A673 (cell line): ENCODE results near the gene CEP126. TPM values are rescaled to one million over a fixed set of nuclear protein-coding genes. Genes with fewer than 3 reads are reported as not detected.
"Not testable (repeated sequence)": the region's sequence is repeated elsewhere in the genome, so short reads cannot be mapped to it uniquely, and the experiment has no call there.

Experiments used
- BruUV-seq: library from RNA; stranded (reverse); fragments of 400-500 nt; replicated peaks from 2 replicates; lab custom pipeline; 2021; lab: Mats Ljungman, UMichigan
- CTCF ChIA-PET: fragments of 300-600 bp; sonication (Branson Sonifier 250); formaldehyde crosslinking; loops from one replicate; lab custom pipeline; 2022; ENCODE audit warnings: antibody characterized with exemption; lab: Charles Lee
- POLR2A ChIA-PET: fragments of 300-600 bp; sonication (Branson Sonifier 250); formaldehyde crosslinking; loops from one replicate; lab custom pipeline; 2022; ENCODE audit warnings: antibody characterized with exemption; ENCODE audit not compliant: low non-redundant PET; lab: Charles Lee
- DNase-seq: peaks from one replicate; pipeline ENCODE4 v3.0.0-alpha.2; 2015; ENCODE audit warnings: low spot score
- H3K27ac ChIP-seq: fragments of 200-600 bp; sonication (generic); 2 replicates; pipeline ENCODE4 v1.5.1; 2016; ENCODE audit warnings: mixed run types, low read depth, mild to moderate bottlenecking, mixed read lengths, antibody characterized with exemption, low read length; ENCODE audit not compliant: poor library complexity, severe bottlenecking
- H3K27me3 ChIP-seq: fragments of 200-600 bp; sonication (generic); replicated peaks from 2 replicates; pipeline ENCODE4 v1.6.1; 2017; ENCODE audit warnings: mixed run types, low read depth, mild to moderate bottlenecking, mixed read lengths, antibody characterized with exemption, low read length; ENCODE audit not compliant: insufficient read depth, poor library complexity
- H3K36me3 ChIP-seq: fragments of 200-600 bp; sonication (generic); 2 replicates; pipeline ENCODE4 v1.6.1; 2016; ENCODE audit warnings: mixed run types, mild to moderate bottlenecking, mixed read lengths, antibody characterized with exemption, low read length; ENCODE audit not compliant: insufficient read depth, poor library complexity, severe bottlenecking
- H3K4me1 ChIP-seq: fragments of 200-600 bp; sonication (generic); 2 replicates; pipeline ENCODE4 v1.6.1; 2017; ENCODE audit warnings: mixed run types, mild to moderate bottlenecking, mixed read lengths, antibody characterized with exemption, low read length; ENCODE audit not compliant: insufficient read depth, poor library complexity, severe bottlenecking
- H3K4me3 ChIP-seq: fragments of 200-600 bp; sonication (generic); 2 replicates; pipeline ENCODE4 v1.5.1; 2016; ENCODE audit warnings: low read depth, mixed run types, mild to moderate bottlenecking, mixed read lengths, low read length; ENCODE audit not compliant: poor library complexity, severe bottlenecking
- H3K9me3 ChIP-seq: fragments of 200-600 bp; sonication (generic); 2 replicates; pipeline ENCODE4 v1.6.1; 2016; ENCODE audit warnings: mixed run types, low read depth, mild to moderate bottlenecking, mixed read lengths, antibody characterized with exemption, low read length; ENCODE audit not compliant: poor library complexity, severe bottlenecking
- EZH2 ChIP-seq: fragments of 200-600 bp; sonication (generic); IDR thresholded peaks from 2 replicates; pipeline ENCODE4 v1.6.1; 2017; ENCODE audit warnings: borderline replicate concordance, low read depth, mild to moderate bottlenecking, mixed read lengths, antibody characterized with exemption, low read length; ENCODE audit not compliant: poor library complexity, severe bottlenecking
- intact Hi-C: fragments of 100-400 bp; cut with micrococcal nuclease; formaldehyde crosslinking; loops from one replicate; pipeline ENCODE4 v1.10.0; 2022; ENCODE audit not compliant: unreplicated experiment
- total RNA-seq: library from RNA; stranded (reverse); gene quantifications from 2 replicates; pipeline ENCODE4 v1.2.3, GENCODE V29; 2021
- TF ChIP-seq, protein P1 (sequence below): fragments of 300-800, 200-600 bp; sonication (generic); conservative IDR thresholded peaks from 2 replicates; pipeline ENCODE4 v1.5.1; 2017; ENCODE audit warnings: low read depth, mild to moderate bottlenecking, antibody characterized with exemption, low read length, moderate library complexity, mixed read lengths

The CEP126 gene
- total RNA-seq, 1 experiment from 2014 or later, result 2.3 TPM

DNA sequence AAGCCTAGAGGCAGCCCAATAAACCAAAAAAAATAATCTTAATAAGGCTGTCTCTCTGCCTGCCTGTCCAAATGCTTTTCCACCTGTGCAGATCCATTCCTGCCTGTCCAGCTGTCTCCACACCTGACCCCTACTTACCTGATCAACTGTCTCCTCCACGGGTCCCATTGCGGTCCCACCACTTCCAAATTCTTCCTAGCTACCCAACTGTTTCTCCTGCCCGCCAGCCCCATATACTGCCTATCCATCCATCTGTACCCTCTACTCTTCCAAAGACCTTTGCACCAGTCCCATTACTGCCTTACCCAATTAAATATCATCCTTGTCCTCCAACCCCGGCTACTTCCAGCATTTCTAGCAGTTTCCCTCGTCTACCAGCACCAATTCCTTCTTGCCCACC lies 40.9 kb downstream of the CEP126 start:
- TF ChIP-seq, protein P1, sequence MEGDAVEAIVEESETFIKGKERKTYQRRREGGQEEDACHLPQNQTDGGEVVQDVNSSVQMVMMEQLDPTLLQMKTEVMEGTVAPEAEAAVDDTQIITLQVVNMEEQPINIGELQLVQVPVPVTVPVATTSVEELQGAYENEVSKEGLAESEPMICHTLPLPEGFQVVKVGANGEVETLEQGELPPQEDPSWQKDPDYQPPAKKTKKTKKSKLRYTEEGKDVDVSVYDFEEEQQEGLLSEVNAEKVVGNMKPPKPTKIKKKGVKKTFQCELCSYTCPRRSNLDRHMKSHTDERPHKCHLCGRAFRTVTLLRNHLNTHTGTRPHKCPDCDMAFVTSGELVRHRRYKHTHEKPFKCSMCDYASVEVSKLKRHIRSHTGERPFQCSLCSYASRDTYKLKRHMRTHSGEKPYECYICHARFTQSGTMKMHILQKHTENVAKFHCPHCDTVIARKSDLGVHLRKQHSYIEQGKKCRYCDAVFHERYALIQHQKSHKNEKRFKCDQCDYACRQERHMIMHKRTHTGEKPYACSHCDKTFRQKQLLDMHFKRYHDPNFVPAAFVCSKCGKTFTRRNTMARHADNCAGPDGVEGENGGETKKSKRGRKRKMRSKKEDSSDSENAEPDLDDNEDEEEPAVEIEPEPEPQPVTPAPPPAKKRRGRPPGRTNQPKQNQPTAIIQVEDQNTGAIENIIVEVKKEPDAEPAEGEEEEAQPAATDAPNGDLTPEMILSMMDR, result no peak
- no peak for TF ChIP-seq EZH2
- no TSS peak for BruUV-seq

DNA sequence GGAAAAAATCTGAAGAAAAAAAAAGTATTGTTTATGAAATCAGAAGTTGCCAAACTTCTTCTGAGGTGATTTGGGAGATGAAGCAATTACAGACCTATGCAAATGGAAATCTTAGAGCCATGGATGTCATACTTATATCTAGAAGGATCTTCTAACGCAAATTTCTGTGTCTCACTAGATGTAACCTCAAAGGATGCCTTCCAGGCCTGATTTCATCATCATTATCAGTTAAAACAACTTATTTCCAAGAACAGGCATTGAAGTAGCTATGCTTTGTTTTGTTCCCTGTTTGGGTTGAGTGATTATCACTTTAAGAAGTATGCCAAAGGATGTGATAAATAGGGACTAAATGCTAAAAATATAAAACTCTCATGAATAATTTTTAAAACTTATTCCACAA lies 45.4 kb downstream of the CEP126 start:
- Histone ChIP-seq H3K27me3 (no peaks in the 10 kb centered on the region), H3K4me3 (no peak overlapping the region), H3K27ac (no peak overlapping the region), H3K36me3 (no peaks in the 10 kb centered on the region), H3K4me1 (no peaks in the 10 kb centered on the region), H3K9me3 (no peaks in the 10 kb centered on the region)
- TF ChIP-seq EZH2, result no peak
- TF ChIP-seq, protein P1, result no peak
- ChIA-PET CTCF (no interaction called here), POLR2A (no interaction called here)
- intact Hi-C loops, result no loop called here
- no peak for DNase-seq
- no TSS peak for BruUV-seq

More for the DNA sequence above, 40.9 kb downstream of the CEP126 start:
- Histone ChIP-seq H3K4me3 (no peak overlapping the region), H3K27me3 (no peaks in the 10 kb centered on the region), H3K4me1 (no peaks in the 10 kb centered on the region), H3K9me3 (no peaks in the 10 kb centered on the region), H3K27ac (no peak overlapping the region), H3K36me3 (no peaks in the 10 kb centered on the region)
- DNase-seq, result no peak
- ChIA-PET POLR2A (no interaction called here), CTCF (no interaction called here)
- intact Hi-C loops, result no loop called here

DNA sequence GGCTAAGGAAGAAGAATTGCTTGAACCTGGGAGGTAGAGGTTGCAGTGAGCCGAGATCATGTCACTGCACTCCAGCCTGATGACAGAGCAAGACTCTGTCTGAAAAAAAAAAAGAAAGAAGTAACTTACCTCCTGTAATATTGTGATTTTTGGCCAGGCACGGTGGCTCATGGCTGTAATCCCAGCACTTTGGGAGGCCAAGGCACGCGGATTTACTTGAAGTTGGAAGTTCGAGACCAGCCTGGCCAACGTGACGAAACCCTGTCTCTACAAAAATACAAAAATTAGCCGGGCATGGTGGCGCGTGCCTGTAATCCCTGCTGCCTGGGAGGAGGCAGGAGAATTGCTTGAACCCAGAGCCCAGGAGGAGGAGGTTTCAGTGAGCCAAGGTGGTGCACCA lies 49.4 kb downstream of the CEP126 start:
- POLR2A ChIA-PET, BruUV-seq, H3K9me3 ChIP-seq, H3K27me3 ChIP-seq, DNase-seq, intact Hi-C loops, H3K4me1 ChIP-seq, H3K36me3 ChIP-seq, CTCF ChIA-PET, H3K4me3 ChIP-seq, H3K27ac ChIP-seq: not testable (repeated sequence)

DNA sequence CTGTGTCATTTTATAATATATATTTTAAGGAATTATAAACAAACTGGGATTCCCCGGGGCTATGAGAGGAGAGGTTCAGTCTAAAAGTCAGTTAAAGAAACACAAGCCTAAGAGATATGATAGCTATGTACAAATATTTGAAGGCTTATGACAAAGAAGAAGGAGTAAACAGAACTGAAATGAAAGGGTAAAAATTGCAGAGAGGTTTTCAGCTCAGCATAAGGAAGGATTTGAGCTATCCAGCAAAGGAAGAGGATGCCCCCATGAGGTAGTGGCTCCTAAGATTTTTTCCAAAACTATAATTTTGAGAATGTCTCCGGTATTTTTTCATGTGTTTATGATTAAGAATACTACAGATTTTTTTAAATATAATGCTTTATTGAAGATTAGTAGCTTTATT lies 59.4 kb downstream of the CEP126 start:
- ChIA-PET POLR2A (no interaction called here), CTCF (interaction anchor here (1.0 to 1.3 kb wide), 2 partner anchors 34 to 113 kb away, joined by 4 to 7 read pairs; no protein-coding TSS in a partner anchor)
- H3K27me3 ChIP-seq, result no peaks in the 10 kb centered on the region
- intact Hi-C loops, result no loop called here
- no peak overlapping the region for H3K27ac ChIP-seq
- no peaks in the 10 kb centered on the region for H3K4me1 ChIP-seq
- no peak for TF ChIP-seq EZH2
- TF ChIP-seq, protein P1, result 0 out of 2 replicates have a peak, but pooled peaks have one; percentile 29
- no peaks in the 10 kb centered on the region for H3K36me3 ChIP-seq
- no peak for DNase-seq
- no TSS peak for BruUV-seq
- no peak overlapping the region for H3K4me3 ChIP-seq
- H3K9me3 ChIP-seq, result no peaks in the 10 kb centered on the region
